A549 treated with GW870086 at 1 μM for 4 hours (cell line): Measurements from ENCODE around the gene PSMD3. TPM values are rescaled to one million over a fixed set of nuclear protein-coding genes. Genes with fewer than 3 reads are reported as not detected.

Source experiments
- total RNA-seq: library from RNA; stranded (reverse); fragments of 200-300 nt; extraction: Qiagen RNA extraction; gene quantifications from 5 replicates; pipeline ENCODE4 v1.2.3, GENCODE V29; 2022; ENCODE audit warnings: low read depth

Gene PSMD3
- total RNA-seq = 150 to 178 TPM (median 172 TPM) in 5 replicates

DNA sequence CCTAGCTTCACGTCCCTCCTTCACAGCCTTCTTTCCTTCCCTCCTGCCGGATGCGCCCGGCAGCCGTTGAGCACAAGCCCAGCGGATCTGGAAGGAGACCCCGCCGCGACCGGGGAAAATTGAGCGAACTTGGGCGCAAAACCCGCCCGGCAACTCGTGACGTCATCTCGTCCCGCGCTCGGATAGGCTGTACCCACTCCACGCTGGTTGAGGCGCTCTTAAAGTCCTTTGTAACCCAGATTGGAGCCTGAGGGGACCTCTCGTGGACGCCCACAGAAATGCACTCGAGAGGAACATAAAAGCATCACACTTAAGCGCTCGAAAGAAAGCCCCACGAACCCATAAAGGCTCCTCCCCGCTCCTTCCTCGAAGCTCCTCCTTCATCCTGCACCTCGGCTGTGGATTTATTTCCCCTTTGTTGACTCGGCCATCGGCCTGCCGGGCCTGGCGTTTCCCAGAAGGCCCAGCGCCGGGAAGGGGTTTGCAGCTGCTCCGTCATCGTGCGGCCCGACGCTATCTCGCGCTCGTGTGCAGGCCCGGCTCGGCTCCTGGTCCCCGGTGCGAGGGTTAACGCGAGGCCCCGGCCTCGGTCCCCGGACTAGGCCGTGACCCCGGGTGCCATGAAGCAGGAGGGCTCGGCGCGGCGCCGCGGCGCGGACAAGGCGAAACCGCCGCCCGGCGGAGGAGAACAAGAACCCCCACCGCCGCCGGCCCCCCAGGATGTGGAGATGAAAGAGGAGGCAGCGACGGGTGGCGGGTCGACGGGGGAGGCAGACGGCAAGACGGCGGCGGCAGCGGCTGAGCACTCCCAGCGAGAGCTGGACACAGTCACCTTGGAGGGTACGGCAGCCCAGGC lies at the start of gene PSMD3:
Gene PSMD3 (plus strand): TSS at position 457 of the 856 bp plus-strand sequence. CDS start 164 bp downstream, at position 621.

GRCh38 chr17:39962642-39963220 lies 17.9 kb upstream of the PSMD3 start, which contains the start of gene GSDMA:
Gene GSDMA (plus strand): TSS chr17:39963004. CDS start chr17:39965688, 2,684 bp downstream.

GRCh38 chr17:40015005-40015997 lies 34.7 kb downstream of the PSMD3 start, which contains the start of gene CSF3:
Gene CSF3 (plus strand): TSS chr17:40015440. CDS start chr17:40015475, 35 bp downstream.

Other genes starting within 250 kb of the PSMD3 start
- 2.8 to 5.0 TPM (median 4.2 TPM) in 5 replicates for gene GRB7, start 242.9 kb upstream of the PSMD3 start, total RNA-seq
- not detected in 5 replicates for gene IKZF3, start 116.5 kb upstream of the PSMD3 start, total RNA-seq
- not detected in 5 replicates for gene ZPBP2, start 112.6 kb upstream of the PSMD3 start, total RNA-seq
- 1.6 to 3.1 TPM (median 2.4 TPM) in 5 replicates for gene GSDMB, start 62.2 kb upstream of the PSMD3 start, total RNA-seq
- gene ORMDL3, start 53.2 kb upstream of the PSMD3 start, total RNA-seq = 36.6 to 48.2 TPM (median 41.9 TPM) in 5 replicates
- gene LRRC3C, start 53.1 kb upstream of the PSMD3 start, total RNA-seq = not detected in 5 replicates
- gene GSDMA, start 17.8 kb upstream of the PSMD3 start, total RNA-seq = not detected in 5 replicates
- gene CSF3, start 34.6 kb downstream of the PSMD3 start, total RNA-seq = 0.16 to 0.69 TPM (median 0.48 TPM) in 5 replicates
- 45.6 to 57.3 TPM (median 54.6 TPM) in 5 replicates for gene MED24, start 73.6 kb downstream of the PSMD3 start, total RNA-seq
- gene THRA, start 82.2 kb downstream of the PSMD3 start, total RNA-seq = 17.8 to 25.3 TPM (median 23.9 TPM) in 5 replicates
- gene NR1D1, start 119.8 kb downstream of the PSMD3 start, total RNA-seq = 8.6 to 11.3 TPM (median 10.7 TPM) in 5 replicates
- 53.1 to 64.7 TPM (median 63.2 TPM) in 5 replicates for gene MSL1, start 141.2 kb downstream of the PSMD3 start, total RNA-seq
- 42.3 to 46.0 TPM (median 44.3 TPM) in 5 replicates for gene CASC3, start 159.7 kb downstream of the PSMD3 start, total RNA-seq
- gene RAPGEFL1, start 196.7 kb downstream of the PSMD3 start, total RNA-seq = 2.4 to 3.4 TPM (median 2.7 TPM) in 5 replicates
- gene WIPF2, start 238.5 kb downstream of the PSMD3 start, total RNA-seq = 18.7 to 22.2 TPM (median 20.2 TPM) in 5 replicates